Measurements from ENCODE around the gene BACE2.

GRCh38 chr21:41255190-41255589, 87.2 kb downstream of the BACE2 start:
- TF ChIP-seq FEZF1 (tag by site-specific recombination; IDR thresholded peaks at IDR 0.05) (no peak), CTCF (tag by site-specific recombination; IDR thresholded peaks at IDR 0.05) (no peak), INSM2 (tag by site-specific recombination; IDR thresholded peaks at IDR 0.05) (no peak), KLF8 (tag by site-specific recombination; IDR thresholded peaks at IDR 0.05) (no peak), ZNF302 (tag by site-specific recombination; IDR thresholded peaks at IDR 0.05; ENCODE audit: low read depth) (no peak), ZNF366 (tag by site-specific recombination; conservative IDR thresholded peaks at IDR 0.05) (no peak), WT1 (tag by site-specific recombination; IDR thresholded peaks at IDR 0.05) (no peak), ZNF513 (tag by site-specific recombination; IDR thresholded peaks at IDR 0.05) (no peak), ZNF624 (tag by site-specific recombination; IDR thresholded peaks at IDR 0.05) (no peak)
